Progenitor cell of endocrine pancreas (in vitro differentiated cells): ENCODE results near the gene PLAAT5. TPM values are rescaled to one million over a fixed set of nuclear protein-coding genes. Genes with fewer than 3 reads are reported as not detected.
"Not testable (repeated sequence)": the region's sequence is repeated elsewhere in the genome, so short reads cannot be mapped to it uniquely, and the experiment has no call there.

ENCODE experiments used
- DNase-seq: peaks from one replicate; pipeline ENCODE4 v3.0.0; 2021; ENCODE audit warnings: low spot score; ENCODE audit not compliant: unreplicated experiment
- H3K27ac Mint-ChIP-seq: 2 replicates; pipeline ENCODE4 v1.8.0; 2021; ENCODE audit warnings: mild to moderate bottlenecking, moderate library complexity, mixed read lengths
- H3K27me3 Mint-ChIP-seq: 2 replicates; pipeline ENCODE4 v1.8.0; 2021; ENCODE audit warnings: mixed read lengths
- H3K36me3 Mint-ChIP-seq: 2 replicates; pipeline ENCODE4 v1.8.0; 2022; ENCODE audit warnings: mixed read lengths; ENCODE audit not compliant: insufficient read depth
- H3K4me1 Mint-ChIP-seq: 2 replicates; pipeline ENCODE4 v1.8.0; 2021; ENCODE audit warnings: low read depth, mixed read lengths
- H3K4me3 Mint-ChIP-seq: 2 replicates; pipeline ENCODE4 v1.8.0; 2021; ENCODE audit warnings: low read depth, mild to moderate bottlenecking, moderate library complexity, mixed read lengths
- H3K9me3 Mint-ChIP-seq: 2 replicates; pipeline ENCODE4 v1.8.0; 2021; ENCODE audit warnings: low read depth, mixed read lengths
- total RNA-seq: library from RNA; stranded (reverse); gene quantifications from 2 replicates; pipeline ENCODE4 v1.2.1, GENCODE V29; 2021
- TF ChIP-seq, protein P1 (sequence below): fragments of 200-600 bp; sonication (generic); IDR thresholded peaks from one replicate; pipeline ENCODE4 v1.5.0; 2021; ENCODE audit warnings: antibody characterized with exemption, mild to moderate bottlenecking; ENCODE audit not compliant: unreplicated experiment

The PLAAT5 gene
- total RNA-seq, 1 donor from 2014 or later = 27.1 TPM

DNA sequence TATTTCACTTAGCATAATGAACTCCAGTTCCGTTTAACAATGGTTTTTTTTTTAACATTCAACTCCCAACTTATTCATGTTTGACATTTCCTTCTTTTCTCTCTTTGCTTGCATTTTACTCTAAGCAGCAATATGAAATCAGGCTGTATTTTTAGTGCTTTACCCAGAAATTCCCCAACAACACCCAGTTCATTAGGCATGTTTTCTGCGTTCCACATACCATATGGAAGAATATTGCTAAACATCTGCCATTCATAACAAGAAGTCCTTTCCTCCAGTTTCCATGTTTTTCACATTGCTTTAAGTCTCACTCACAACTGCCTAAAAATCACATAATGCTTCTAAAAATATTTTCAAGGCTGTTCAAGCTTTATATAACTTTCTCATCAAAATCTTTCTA lies 45.8 kb downstream of the PLAAT5 start:
- Mint-ChIP-seq H3K27ac (no peak overlapping the region), H3K4me3 (no peak overlapping the region), H3K9me3 (no peaks in the 10 kb centered on the region), H3K27me3 (no peaks in the 10 kb centered on the region), H3K36me3 (no peaks in the 10 kb centered on the region), H3K4me1 (peaks cover 1% of the 10 kb centered on the region)
- TF ChIP-seq, protein P1, sequence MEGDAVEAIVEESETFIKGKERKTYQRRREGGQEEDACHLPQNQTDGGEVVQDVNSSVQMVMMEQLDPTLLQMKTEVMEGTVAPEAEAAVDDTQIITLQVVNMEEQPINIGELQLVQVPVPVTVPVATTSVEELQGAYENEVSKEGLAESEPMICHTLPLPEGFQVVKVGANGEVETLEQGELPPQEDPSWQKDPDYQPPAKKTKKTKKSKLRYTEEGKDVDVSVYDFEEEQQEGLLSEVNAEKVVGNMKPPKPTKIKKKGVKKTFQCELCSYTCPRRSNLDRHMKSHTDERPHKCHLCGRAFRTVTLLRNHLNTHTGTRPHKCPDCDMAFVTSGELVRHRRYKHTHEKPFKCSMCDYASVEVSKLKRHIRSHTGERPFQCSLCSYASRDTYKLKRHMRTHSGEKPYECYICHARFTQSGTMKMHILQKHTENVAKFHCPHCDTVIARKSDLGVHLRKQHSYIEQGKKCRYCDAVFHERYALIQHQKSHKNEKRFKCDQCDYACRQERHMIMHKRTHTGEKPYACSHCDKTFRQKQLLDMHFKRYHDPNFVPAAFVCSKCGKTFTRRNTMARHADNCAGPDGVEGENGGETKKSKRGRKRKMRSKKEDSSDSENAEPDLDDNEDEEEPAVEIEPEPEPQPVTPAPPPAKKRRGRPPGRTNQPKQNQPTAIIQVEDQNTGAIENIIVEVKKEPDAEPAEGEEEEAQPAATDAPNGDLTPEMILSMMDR = no peak
- DNase-seq = no peak

DNA sequence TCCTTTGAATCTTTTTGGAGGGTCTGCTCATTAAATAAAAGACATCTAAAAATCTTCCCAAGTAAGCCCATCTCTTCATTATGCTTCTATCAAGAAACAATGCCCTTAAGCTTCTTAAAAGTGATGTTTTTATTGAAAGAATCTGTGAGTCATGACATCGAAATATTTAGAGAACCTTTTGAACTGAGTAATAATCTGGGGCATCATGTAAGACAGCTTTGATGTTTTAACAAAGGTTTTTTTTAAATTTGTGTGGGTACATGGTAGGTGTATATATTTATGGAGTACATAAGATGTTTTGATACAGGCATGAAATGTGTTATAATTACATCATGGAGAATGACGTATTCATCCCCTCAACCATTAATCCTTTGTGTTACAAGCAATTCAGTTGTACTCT lies 46.8 kb downstream of the PLAAT5 start:
- H3K4me1 Mint-ChIP-seq = peaks cover 1% of the 10 kb centered on the region
- H3K27ac Mint-ChIP-seq = no peak overlapping the region
- H3K4me3 Mint-ChIP-seq = no peak overlapping the region
- no peaks in the 10 kb centered on the region for H3K36me3 Mint-ChIP-seq
- H3K9me3 Mint-ChIP-seq = no peaks in the 10 kb centered on the region
- DNase-seq = no peak
- H3K27me3 Mint-ChIP-seq = no peaks in the 10 kb centered on the region
- TF ChIP-seq, protein P1 = no peak

DNA sequence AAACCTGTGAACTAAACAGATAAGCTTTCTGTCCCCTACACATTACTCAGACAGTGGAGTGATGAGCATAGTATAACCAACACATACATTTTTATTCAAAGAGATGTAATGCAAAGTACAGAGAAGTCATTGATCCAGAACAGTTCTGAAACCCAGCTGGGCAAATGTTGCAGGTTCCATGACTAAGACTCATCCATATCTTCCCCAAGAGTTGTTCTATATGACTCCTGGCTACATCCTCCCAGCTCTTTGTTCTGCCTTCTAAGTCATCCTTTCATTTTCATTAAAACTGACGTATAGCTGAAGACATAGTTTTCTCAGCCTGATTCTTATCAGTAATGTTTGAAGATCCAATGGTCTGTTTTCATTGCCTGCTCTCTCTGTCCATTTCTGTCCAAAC lies 47.3 kb downstream of the PLAAT5 start:
- no peaks in the 10 kb centered on the region for H3K36me3 Mint-ChIP-seq
- TF ChIP-seq, protein P1 = no peak
- no peak for DNase-seq
- H3K27me3 Mint-ChIP-seq = no peaks in the 10 kb centered on the region
- peaks cover 1% of the 10 kb centered on the region for H3K4me1 Mint-ChIP-seq
- no peak overlapping the region for H3K4me3 Mint-ChIP-seq
- H3K9me3 Mint-ChIP-seq = no peaks in the 10 kb centered on the region
- H3K27ac Mint-ChIP-seq = no peak overlapping the region

DNA sequence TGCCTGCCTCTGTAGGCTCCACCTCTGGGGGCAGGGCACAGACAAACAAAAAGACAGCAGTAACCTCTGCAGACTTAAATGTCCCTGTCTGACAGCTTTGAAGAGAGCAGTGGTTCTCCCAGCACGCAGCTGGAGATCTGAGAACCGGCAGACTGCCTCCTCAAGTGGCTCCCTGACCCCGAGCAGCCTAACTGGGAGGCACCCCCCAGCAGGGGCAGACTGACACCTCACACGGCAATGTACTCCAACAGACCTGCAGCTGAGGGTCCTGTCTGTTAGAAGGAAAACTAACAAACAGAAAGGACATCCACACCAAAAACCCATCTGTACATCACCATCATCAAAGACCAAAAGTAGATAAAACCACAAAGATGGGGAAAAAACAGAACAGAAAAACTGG lies 55.1 kb downstream of the PLAAT5 start:
- H3K9me3 Mint-ChIP-seq = peaks cover 24% of the 10 kb centered on the region
- not testable (repeated sequence) for H3K36me3 Mint-ChIP-seq, H3K4me1 Mint-ChIP-seq, H3K4me3 Mint-ChIP-seq, H3K27me3 Mint-ChIP-seq, H3K27ac Mint-ChIP-seq, DNase-seq

DNA sequence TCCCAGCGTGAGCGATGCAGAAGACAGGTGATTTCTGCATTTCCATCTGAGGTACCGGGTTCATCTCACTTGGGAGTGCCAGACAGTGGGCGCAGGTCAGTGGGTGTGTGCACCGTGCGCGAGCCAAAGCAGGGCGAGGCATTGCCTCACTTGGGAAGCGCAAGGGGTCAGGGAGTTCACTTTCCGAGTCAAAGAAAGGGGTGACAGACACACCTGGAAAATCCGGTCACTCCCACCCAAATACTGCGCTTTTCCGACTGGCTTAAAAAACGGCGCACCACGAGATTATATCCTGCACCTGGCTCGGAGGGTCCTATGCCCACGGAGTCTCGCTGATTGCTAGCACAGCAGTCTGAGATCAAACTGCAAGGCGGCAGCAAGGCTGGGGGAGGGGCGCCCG lies 55.6 kb downstream of the PLAAT5 start:
- not testable (repeated sequence) for H3K36me3 Mint-ChIP-seq, H3K4me1 Mint-ChIP-seq, H3K4me3 Mint-ChIP-seq, H3K27ac Mint-ChIP-seq, H3K27me3 Mint-ChIP-seq, DNase-seq
- peaks cover 24% of the 10 kb centered on the region for H3K9me3 Mint-ChIP-seq

DNA sequence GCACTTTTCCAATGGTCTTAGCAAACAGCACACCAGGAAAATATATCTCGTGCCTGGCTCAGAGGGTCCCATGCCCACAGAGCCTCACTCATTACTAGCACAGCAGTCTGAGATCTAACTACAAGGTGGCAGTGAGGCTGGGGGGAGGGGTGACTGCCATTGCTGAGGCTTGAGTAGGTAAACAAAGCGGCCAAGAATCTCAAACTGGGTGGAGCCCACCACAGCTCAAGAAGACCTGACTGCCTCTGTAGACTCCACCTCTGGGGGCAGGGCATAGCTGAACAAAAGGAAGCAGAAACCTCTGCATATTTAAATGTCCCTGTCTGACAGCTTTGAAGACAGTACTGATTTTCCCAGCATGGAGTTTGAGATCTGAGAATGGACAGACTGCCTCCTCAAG lies 60.2 kb downstream of the PLAAT5 start:
- DNase-seq, H3K27ac Mint-ChIP-seq, H3K4me1 Mint-ChIP-seq, H3K36me3 Mint-ChIP-seq, H3K4me3 Mint-ChIP-seq, H3K27me3 Mint-ChIP-seq: not testable (repeated sequence)
- peaks cover 22% of the 10 kb centered on the region for H3K9me3 Mint-ChIP-seq

DNA sequence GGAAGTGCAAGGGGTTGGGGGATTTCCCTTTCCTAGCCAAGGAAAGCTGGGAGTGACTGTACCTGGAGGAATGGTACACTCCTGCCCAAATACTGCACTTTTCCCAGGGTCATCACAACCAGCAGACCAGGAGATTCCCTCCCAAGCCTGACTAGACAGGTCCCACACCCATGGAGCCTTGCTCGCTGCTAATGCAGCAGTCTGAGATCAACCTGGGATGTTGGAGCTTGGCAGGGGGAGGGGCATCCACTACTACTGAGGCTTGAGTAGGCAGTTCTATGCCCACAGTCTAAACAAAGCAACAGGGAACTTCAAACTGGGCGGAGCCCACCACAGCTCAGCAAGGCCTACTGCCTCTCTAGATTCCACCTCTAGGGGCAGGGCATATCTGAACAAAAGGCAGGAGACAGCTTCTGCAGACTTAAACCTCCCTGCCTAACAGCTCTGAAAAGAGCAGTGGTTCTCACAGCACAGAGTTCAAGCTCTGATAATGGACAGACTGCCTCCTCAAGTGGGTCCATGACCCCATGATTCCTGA lies 62.9 kb downstream of the PLAAT5 start:
- DNase-seq = no peak
- H3K27me3 Mint-ChIP-seq = no peaks in the 10 kb centered on the region
- H3K9me3 Mint-ChIP-seq = peaks cover 3% of the 10 kb centered on the region
- no peak overlapping the region for H3K27ac Mint-ChIP-seq
- no peak overlapping the region for H3K4me3 Mint-ChIP-seq
- TF ChIP-seq, protein P1 = no peak
- no peaks in the 10 kb centered on the region for H3K36me3 Mint-ChIP-seq
- H3K4me1 Mint-ChIP-seq = no peaks in the 10 kb centered on the region
